Endothelial cell of umbilical vein (primary cell): ENCODE results near the gene CA14. TPM values are rescaled to one million over a fixed set of nuclear protein-coding genes. Genes with fewer than 3 reads are reported as not detected.

ENCODE experiments used
- BruUV-seq: library from RNA; stranded (reverse); fragments of 400-500 nt; replicated peaks from 2 replicates; lab custom pipeline; 2021; lab: Mats Ljungman, UMichigan
- CTCF ChIA-PET: fragments of 300-600, 350-600 bp; sonication (Branson Sonifier 250); formaldehyde crosslinking; loops from one replicate; lab custom pipeline; 2021; ENCODE audit warnings: antibody characterized with exemption, inconsistent platforms; lab: Charles Lee
- POLR2A ChIA-PET: fragments of 300-600, 350-600 bp; sonication (Branson Sonifier 250); formaldehyde crosslinking; loops from one replicate; lab custom pipeline; 2021; ENCODE audit warnings: antibody characterized with exemption, inconsistent platforms; lab: Charles Lee
- DNase-seq: peaks from one replicate; pipeline ENCODE4 v3.0.0-alpha.2; 2011; ENCODE audit warnings: low read depth, low spot score
- FAIRE-seq: peaks from 2 replicates; lab custom pipeline; 2011; peaks lifted over from hg19 to GRCh38; lab: Jason Lieb, UNC
- H2AFZ ChIP-seq: 2 replicates; pipeline ENCODE4 v1.6.0; 2012; ENCODE audit warnings: low read depth, low read length, control low read depth, inconsistent platforms
- H3K27ac ChIP-seq: 2 replicates; pipeline ENCODE4 v1.5.1; 2011; ENCODE audit warnings: low read depth, mild to moderate bottlenecking, control low read depth, low read length, moderate library complexity; ENCODE audit not compliant: insufficient read depth
- H3K27me3 ChIP-seq, 2 experiments: 2 replicates each; pipeline versions ENCODE4 v1.6.0 to v1.6.1; 2011; ENCODE audit warnings: low read length in 2 of 2, mixed read lengths in 1 of 2; ENCODE audit not compliant: control insufficient read depth in 2 of 2, insufficient read depth in 2 of 2
- H3K36me3 ChIP-seq, 2 experiments: 2 replicates in 1 of 2; 3 replicates in 1 of 2; pipeline ENCODE4 v1.5.1; 2011; ENCODE audit warnings: low read length in 2 of 2, mild to moderate bottlenecking in 1 of 2, moderate library complexity in 1 of 2; ENCODE audit not compliant: control insufficient read depth in 2 of 2, insufficient read depth in 2 of 2; ENCODE audit errors: extremely low read depth in 1 of 2
- H3K4me1 ChIP-seq: 3 replicates; pipeline ENCODE4 v1.5.1; 2011; ENCODE audit warnings: mild to moderate bottlenecking, low read length; ENCODE audit not compliant: control insufficient read depth, insufficient read depth; ENCODE audit errors: extremely low read depth
- H3K4me2 ChIP-seq: 2 replicates; pipeline ENCODE4 v1.6.1; 2011; ENCODE audit warnings: low read length, control low read depth, mixed read lengths; ENCODE audit not compliant: insufficient read depth
- H3K4me3 ChIP-seq, 3 experiments: fragments of 200-600 bp in 1 of 3; sonication (generic), shearing (Covaris generic) in 1 of 3; replicated peaks in 1 of 3; 2 replicates each; pipeline ENCODE4 v1.5.1; 2011 to 2016; ENCODE audit warnings: control low read depth in 3 of 3, low read length in 3 of 3, mild to moderate bottlenecking in 2 of 3, inconsistent platforms in 1 of 3, low read depth in 1 of 3, moderate library complexity in 1 of 3; ENCODE audit not compliant: insufficient read depth in 1 of 3
- H3K79me2 ChIP-seq: 2 replicates; pipeline ENCODE4 v1.6.0; 2012; ENCODE audit warnings: low read length, inconsistent platforms; ENCODE audit not compliant: control insufficient read depth, insufficient read depth
- H3K9ac ChIP-seq: replicated peaks from 2 replicates; pipeline ENCODE3; 2011; ENCODE audit warnings: low read length, control low read depth; ENCODE audit not compliant: insufficient read depth; ENCODE audit errors: extremely low read depth
- H3K9me1 ChIP-seq: replicated peaks from 3 replicates; pipeline ENCODE4 v1.6.0; 2011; ENCODE audit warnings: mild to moderate bottlenecking, low read length; ENCODE audit not compliant: control insufficient read depth, insufficient read depth; ENCODE audit errors: extremely low read depth
- H3K9me3 ChIP-seq: replicated peaks from 2 replicates; pipeline ENCODE4 v1.5.1; 2012; ENCODE audit warnings: low read length, inconsistent platforms; ENCODE audit not compliant: control insufficient read depth, insufficient read depth
- H4K20me1 ChIP-seq: replicated peaks from 2 replicates; pipeline ENCODE3; 2011; ENCODE audit warnings: mild to moderate bottlenecking, low read length; ENCODE audit not compliant: control insufficient read depth, insufficient read depth; ENCODE audit errors: extremely low read depth
- CTCF ChIP-seq, 2 donors: IDR thresholded peaks; 1 replicate in 1 of 2; 2 replicates in 1 of 2; pipeline ENCODE4 v1.5.1; 2011; ENCODE audit warnings: low read length in 2 of 2, mild to moderate bottlenecking in 2 of 2, moderate library complexity in 2 of 2, control low read depth in 1 of 2, inconsistent platforms in 1 of 2, low read depth in 1 of 2; ENCODE audit not compliant: insufficient read depth in 1 of 2; ENCODE audit errors: extremely low read depth in 1 of 2
- EZH2 ChIP-seq: IDR thresholded peaks from 2 replicates; pipeline ENCODE4 v1.6.1; 2012; ENCODE audit warnings: borderline replicate concordance, low read depth, mild to moderate bottlenecking, moderate library complexity, low read length, inconsistent platforms; ENCODE audit not compliant: severe bottlenecking
- FOS ChIP-seq: IDR thresholded peaks from 2 replicates; pipeline ENCODE4 v1.6.1; 2011; ENCODE audit warnings: mild to moderate bottlenecking, low read length, moderate library complexity, borderline replicate concordance; ENCODE audit not compliant: insufficient read depth
- GATA2 ChIP-seq: IDR thresholded peaks from 2 replicates; pipeline ENCODE4 v1.7.0; 2011; ENCODE audit warnings: low read depth, mild to moderate bottlenecking, moderate library complexity, mixed read lengths, low read length; ENCODE audit not compliant: insufficient read length, insufficient read depth
- JUN ChIP-seq: IDR thresholded peaks from 2 replicates; pipeline ENCODE4 v1.6.1; 2011; ENCODE audit warnings: borderline replicate concordance, low read depth; ENCODE audit not compliant: insufficient read length, insufficient read depth
- MAX ChIP-seq: IDR thresholded peaks from 2 replicates; pipeline ENCODE4 v1.6.1; 2011; ENCODE audit not compliant: insufficient read depth, insufficient read length
- MYC ChIP-seq: IDR thresholded peaks from one replicate; pipeline ENCODE4 v1.6.1; 2011; ENCODE audit warnings: mild to moderate bottlenecking, low read depth, low read length
- POLR2A ChIP-seq: IDR thresholded peaks from 2 replicates; pipeline ENCODE4 v1.6.1; 2012; ENCODE audit warnings: low read depth, mild to moderate bottlenecking, control low read depth, low read length
- POLR2AphosphoS5 ChIP-seq: IDR thresholded peaks from 2 replicates; pipeline ENCODE4 v1.6.1; 2012; ENCODE audit warnings: low read depth, mild to moderate bottlenecking, control low read depth, low read length, moderate library complexity; ENCODE audit not compliant: insufficient read depth
- dilution Hi-C: fragments of 300-500 bp; cut with MboI; formaldehyde crosslinking; loops from one replicate; pipeline ENCODE4 v1.15.0; 2019; ENCODE audit warnings: low sequenced_read_pairs; ENCODE audit not compliant: extremely low pct_ligation_motif_present
- intact Hi-C: fragments of 100-400 bp; cut with micrococcal nuclease; formaldehyde crosslinking; loops from one replicate; pipeline ENCODE4 v1.10.0; 2022
- polyA plus RNA-seq, 4 experiments: library from polyadenylated mRNA; depleted of rRNA in 3 of 4; stranded (reverse) in 3 of 4; unstranded in 1 of 4; fragments of >200 nt; gene quantifications; 2 replicates each; pipeline versions ENCODE4 v1.2.1 to v1.2.3, GENCODE V29; 2011 to 2012; ENCODE audit warnings: missing spikeins in 1 of 4
- total RNA-seq: library from RNA; stranded (reverse); gene quantifications from 2 replicates; pipeline ENCODE4 v1.2.3, GENCODE V29; 2021

Gene CA14
- total and polyA plus RNA-seq, 2 donors (not counting 3 experiments of a cell fraction or from before 2014, with no cell fraction given): not detected

- TF ChIP-seq POLR2A: peak; percentile 27
- no peak for TF ChIP-seq FOS
- dilution Hi-C loops: no loop called here
- no peaks in the 10 kb centered on the region for H3K9me3 ChIP-seq
- intact Hi-C loops: no loop called here
- H2AFZ ChIP-seq: no peak overlapping the region
- FAIRE-seq: no peak
- no peaks in the 10 kb centered on the region for H4K20me1 ChIP-seq
- H3K79me2 ChIP-seq: no peaks in the 10 kb centered on the region
- ChIA-PET POLR2A (no interaction called here), CTCF (no interaction called here)
- H3K9ac ChIP-seq: no peak overlapping the region
- H3K4me3 ChIP-seq: no peak overlapping the region
- no peak overlapping the region for H3K4me2 ChIP-seq
- no TSS peak for BruUV-seq
- no peaks in the 10 kb centered on the region for H3K27me3 ChIP-seq
- H3K4me1 ChIP-seq: no peaks in the 10 kb centered on the region
- H3K36me3 ChIP-seq: peaks cover 0 to 5% of the 10 kb centered on the region in 2 experiments
- no peak for DNase-seq
- no peak overlapping the region for H3K27ac ChIP-seq
- H3K9me1 ChIP-seq: no peaks in the 10 kb centered on the region
Measured at GRCh38 chr1:150309758-150310508, 52.4 kb downstream of the CA14 start.

GRCh38 chr1:150311762-150312161 lies 54.2 kb downstream of the CA14 start:
- H3K9me1 ChIP-seq: no peaks in the 10 kb centered on the region
- H3K4me3 ChIP-seq: no peak overlapping the region
- FAIRE-seq (no peak), DNase-seq (no peak)
- intact Hi-C loops (no loop called here), dilution Hi-C loops (no loop called here)
- H3K9ac ChIP-seq: no peak overlapping the region
- no TSS peak for BruUV-seq
- H2AFZ ChIP-seq: no peak overlapping the region
- no peaks in the 10 kb centered on the region for H3K4me1 ChIP-seq
- H3K27ac ChIP-seq: no peak overlapping the region
- no peaks in the 10 kb centered on the region for H3K27me3 ChIP-seq
- H3K36me3 ChIP-seq: peaks cover 0 to 5% of the 10 kb centered on the region in 2 experiments
- no peaks in the 10 kb centered on the region for H3K9me3 ChIP-seq
- POLR2A ChIA-PET: no interaction called here
- no peaks in the 10 kb centered on the region for H3K79me2 ChIP-seq
- no peak for TF ChIP-seq GATA2
- no peak for TF ChIP-seq MYC
- TF ChIP-seq MAX: no peak
- TF ChIP-seq JUN: no peak
- no peak for TF ChIP-seq EZH2
- TF ChIP-seq POLR2AphosphoS5: no peak
- TF ChIP-seq POLR2A: no peak
- TF ChIP-seq CTCF (IDR thresholded peaks at IDR 0.05; ENCODE audit: extremely low read depth in 1 of 2, insufficient read depth in 1 of 2, low read depth in 1 of 2, low read length in 2 of 2): no peak
- TF ChIP-seq FOS: no peak
- CTCF ChIA-PET: no interaction called here
- no peaks in the 10 kb centered on the region for H4K20me1 ChIP-seq
- no peak overlapping the region for H3K4me2 ChIP-seq
